Erythroblast (primary cell): ENCODE data around the gene PTPRD.

Experiments used
- GATA1 ChIP-seq: IDR thresholded peaks from 2 replicates; pipeline ENCODE4 v1.6.1; 2011; ENCODE audit warnings: low read depth, mild to moderate bottlenecking, control low read depth, low read length, moderate library complexity
- POLR2A ChIP-seq: IDR thresholded peaks from 2 replicates; pipeline ENCODE4 v1.6.1; 2011; ENCODE audit warnings: mild to moderate bottlenecking, low read length

GRCh38 chr9:9938432-9938831 is 674.4 kb downstream of the PTPRD start:
- TF ChIP-seq POLR2A, result no peak
- no peak for TF ChIP-seq GATA1
